HEK293 (cell line): ENCODE results near the gene SNRPD3.
A peak's percentile ranks its signal among the peaks of the same experiment; 100 is the strongest.

ENCODE experiments used
- BCL11A ChIP-seq: fragments of 450-650 bp; formaldehyde crosslinking; IDR thresholded peaks from 2 replicates; pipeline ENCODE4 v1.5.1; 2016; ENCODE audit warnings: low read depth, missing biosample characterization, missing genetic modification characterization
- FEZF1 ChIP-seq: fragments of 450-650 bp; formaldehyde crosslinking; IDR thresholded peaks from 2 replicates; pipeline ENCODE4 v1.5.1; 2016; ENCODE audit warnings: missing biosample characterization, missing genetic modification characterization
- GLIS2 ChIP-seq: fragments of 450-650 bp; formaldehyde crosslinking; IDR thresholded peaks from 2 replicates; pipeline ENCODE4 v1.5.1; 2016; ENCODE audit warnings: missing biosample characterization, missing genetic modification characterization
- KLF1 ChIP-seq: fragments of 450-650 bp; formaldehyde crosslinking; IDR thresholded peaks from 2 replicates; pipeline ENCODE4 v1.5.1; 2016; ENCODE audit warnings: missing biosample characterization, missing genetic modification characterization
- KLF10 ChIP-seq: fragments of 450-650 bp; IDR thresholded peaks from 2 replicates; pipeline ENCODE4 v1.5.1; 2018; ENCODE audit warnings: missing biosample characterization, mild to moderate bottlenecking, missing genetic modification characterization
- OVOL3 ChIP-seq: fragments of 450-650 bp; formaldehyde crosslinking; IDR thresholded peaks from 2 replicates; pipeline ENCODE4 v1.5.1; 2016; ENCODE audit warnings: missing biosample characterization, missing genetic modification characterization
- RBAK ChIP-seq: fragments of 450-650 bp; formaldehyde crosslinking; IDR thresholded peaks from 2 replicates; pipeline ENCODE4 v1.5.1; 2016; ENCODE audit warnings: missing biosample characterization, missing genetic modification characterization
- REPIN1 ChIP-seq: fragments of 450-650 bp; formaldehyde crosslinking; IDR thresholded peaks from 2 replicates; pipeline ENCODE4 v1.5.1; 2017; ENCODE audit warnings: missing biosample characterization, missing genetic modification characterization, low read depth
- YY1 ChIP-seq: fragments of 450-650 bp; formaldehyde crosslinking; IDR thresholded peaks from 2 replicates; pipeline ENCODE4 v1.5.1; 2018; ENCODE audit warnings: missing biosample characterization, missing genetic modification characterization
- ZBTB48 ChIP-seq: fragments of 450-650 bp; formaldehyde crosslinking; IDR thresholded peaks from 2 replicates; pipeline ENCODE4 v1.5.1; 2016; ENCODE audit warnings: missing biosample characterization, missing genetic modification characterization
- ZBTB8A ChIP-seq: fragments of 450-650 bp; formaldehyde crosslinking; IDR thresholded peaks from 2 replicates; pipeline ENCODE4 v1.5.1; 2016; ENCODE audit warnings: missing biosample characterization, missing genetic modification characterization
- ZNF140 ChIP-seq: fragments of 450-650 bp; formaldehyde crosslinking; IDR thresholded peaks from 2 replicates; pipeline ENCODE4 v1.5.1; 2016; ENCODE audit warnings: missing biosample characterization, missing genetic modification characterization
- ZNF155 ChIP-seq: fragments of 450-650 bp; formaldehyde crosslinking; IDR thresholded peaks from 2 replicates; pipeline ENCODE4 v1.5.1; 2016; ENCODE audit warnings: missing biosample characterization, missing genetic modification characterization
- ZNF169 ChIP-seq: fragments of 450-650 bp; formaldehyde crosslinking; IDR thresholded peaks from 2 replicates; pipeline ENCODE4 v1.5.1; 2016; ENCODE audit warnings: missing biosample characterization, missing genetic modification characterization
- ZNF214 ChIP-seq: fragments of 450-650 bp; formaldehyde crosslinking; IDR thresholded peaks from 2 replicates; pipeline ENCODE4 v1.5.1; 2017; ENCODE audit warnings: missing biosample characterization, mild to moderate bottlenecking, missing genetic modification characterization, borderline replicate concordance
- ZNF423 ChIP-seq: fragments of 450-650 bp; formaldehyde crosslinking; IDR thresholded peaks from 2 replicates; pipeline ENCODE4 v1.5.1; 2016; ENCODE audit warnings: missing biosample characterization, missing genetic modification characterization
- ZNF48 ChIP-seq: fragments of 450-650 bp; formaldehyde crosslinking; IDR thresholded peaks from 2 replicates; pipeline ENCODE4 v1.5.1; 2016; ENCODE audit warnings: missing biosample characterization, missing genetic modification characterization
- ZNF510 ChIP-seq: fragments of 450-650 bp; formaldehyde crosslinking; IDR thresholded peaks from 2 replicates; pipeline ENCODE4 v1.5.1; 2018; ENCODE audit warnings: mild to moderate bottlenecking, missing genetic modification characterization, missing biosample characterization; ENCODE audit not compliant: insufficient replicate concordance
- ZNF521 ChIP-seq: fragments of 450-650 bp; formaldehyde crosslinking; IDR thresholded peaks from 2 replicates; pipeline ENCODE4 v1.5.1; 2017; ENCODE audit warnings: missing biosample characterization, mild to moderate bottlenecking, missing genetic modification characterization
- ZNF549 ChIP-seq: fragments of 450-650 bp; IDR thresholded peaks from 2 replicates; pipeline ENCODE4 v1.5.1; 2018; ENCODE audit warnings: missing biosample characterization, missing genetic modification characterization, mild to moderate bottlenecking, inconsistent platforms, moderate library complexity
- ZNF561 ChIP-seq: fragments of 450-650 bp; IDR thresholded peaks from 2 replicates; pipeline ENCODE4 v1.5.1; 2018; ENCODE audit warnings: missing biosample characterization, missing genetic modification characterization, borderline replicate concordance
- ZNF654 ChIP-seq: fragments of 450-650 bp; formaldehyde crosslinking; IDR thresholded peaks from 2 replicates; pipeline ENCODE4 v1.5.1; 2016; ENCODE audit warnings: low read depth, missing biosample characterization, missing genetic modification characterization
- ZNF660 ChIP-seq: fragments of 450-650 bp; IDR thresholded peaks from 2 replicates; pipeline ENCODE4 v1.5.1; 2018; ENCODE audit warnings: missing biosample characterization, mild to moderate bottlenecking, missing genetic modification characterization
- ZNF664 ChIP-seq: fragments of 450-650 bp; formaldehyde crosslinking; IDR thresholded peaks from 2 replicates; pipeline ENCODE4 v1.5.1; 2016; ENCODE audit warnings: missing biosample characterization, missing genetic modification characterization
- ZNF707 ChIP-seq: fragments of 450-650 bp; formaldehyde crosslinking; IDR thresholded peaks from 2 replicates; pipeline ENCODE4 v1.5.1; 2016; ENCODE audit warnings: missing biosample characterization, missing genetic modification characterization
- ZNF76 ChIP-seq: fragments of 450-650 bp; formaldehyde crosslinking; IDR thresholded peaks from 2 replicates; pipeline ENCODE4; 2016; ENCODE audit warnings: low read depth, missing biosample characterization, missing genetic modification characterization, borderline replicate concordance
- ZNF768 ChIP-seq: fragments of 450-650 bp; formaldehyde crosslinking; IDR thresholded peaks from 2 replicates; pipeline ENCODE4 v1.5.1; 2018; ENCODE audit warnings: missing biosample characterization, mild to moderate bottlenecking, missing genetic modification characterization
- TF ChIP-seq, protein P1 (sequence below): fragments of 450-650 bp; formaldehyde crosslinking; IDR thresholded peaks from 2 replicates; pipeline ENCODE4 v1.5.1; 2017; ENCODE audit warnings: missing biosample characterization, missing genetic modification characterization
- TF ChIP-seq, protein P2 (sequence below): fragments of 450-650 bp; formaldehyde crosslinking; IDR thresholded peaks from 2 replicates; pipeline ENCODE4 v1.5.1; 2016; ENCODE audit warnings: missing biosample characterization, missing genetic modification characterization
- TF ChIP-seq, protein P3 (sequence below): fragments of 450-650 bp; formaldehyde crosslinking; IDR thresholded peaks from 2 replicates; pipeline ENCODE4 v1.5.1; 2016; ENCODE audit warnings: missing biosample characterization, missing genetic modification characterization, borderline replicate concordance
- TF ChIP-seq, protein P4 (sequence below): fragments of 450-650 bp; formaldehyde crosslinking; optimal IDR thresholded peaks from 2 replicates; pipeline ENCODE3; 2016; ENCODE audit warnings: missing biosample characterization, mild to moderate bottlenecking, missing genetic modification characterization

The SNRPD3 gene

DNA sequence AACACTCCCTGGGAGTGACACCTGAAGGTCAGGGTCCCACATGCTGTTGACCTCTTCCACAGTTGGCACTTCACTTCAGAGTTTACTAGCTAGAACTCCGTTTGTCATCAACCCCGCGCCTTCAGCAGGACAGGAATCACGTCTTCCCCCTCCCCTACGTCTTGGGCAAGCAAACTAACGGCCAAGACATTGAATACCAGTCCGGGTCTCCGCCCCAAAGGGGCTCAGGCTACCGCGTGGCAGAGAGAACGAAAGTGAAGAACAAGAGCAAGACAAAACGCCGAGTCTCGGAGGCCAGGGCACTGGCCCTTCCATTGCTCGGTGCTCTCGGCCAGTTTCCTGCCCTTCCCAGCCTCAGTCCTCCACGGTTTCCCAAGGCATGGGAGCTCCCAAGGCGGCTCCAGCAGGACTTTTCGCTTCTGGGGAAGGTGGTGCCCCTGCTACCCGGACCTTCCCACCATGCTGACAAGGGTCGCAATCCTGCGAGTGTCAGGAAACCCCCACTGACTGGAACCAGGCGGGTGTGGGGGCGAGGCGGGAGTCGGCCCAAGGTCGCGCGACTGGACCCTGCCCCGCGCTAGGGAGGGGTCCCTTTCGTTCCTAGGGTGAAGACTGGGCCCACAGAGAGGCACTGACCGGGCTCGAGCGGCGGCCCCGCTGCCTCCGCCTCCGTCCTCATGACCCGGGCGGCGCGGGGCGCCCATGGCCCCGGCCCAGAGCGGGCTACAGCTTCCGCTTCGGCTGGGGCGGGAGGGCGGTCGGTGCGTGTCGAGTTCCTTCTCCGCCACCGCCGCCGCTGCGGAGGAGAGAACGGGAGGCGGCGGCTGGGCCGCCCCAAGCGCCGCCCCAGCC, 1.3 kb upstream of the SNRPD3 start, which contains the start of gene GUCD1 (continued):
- TF ChIP-seq, protein P1, sequence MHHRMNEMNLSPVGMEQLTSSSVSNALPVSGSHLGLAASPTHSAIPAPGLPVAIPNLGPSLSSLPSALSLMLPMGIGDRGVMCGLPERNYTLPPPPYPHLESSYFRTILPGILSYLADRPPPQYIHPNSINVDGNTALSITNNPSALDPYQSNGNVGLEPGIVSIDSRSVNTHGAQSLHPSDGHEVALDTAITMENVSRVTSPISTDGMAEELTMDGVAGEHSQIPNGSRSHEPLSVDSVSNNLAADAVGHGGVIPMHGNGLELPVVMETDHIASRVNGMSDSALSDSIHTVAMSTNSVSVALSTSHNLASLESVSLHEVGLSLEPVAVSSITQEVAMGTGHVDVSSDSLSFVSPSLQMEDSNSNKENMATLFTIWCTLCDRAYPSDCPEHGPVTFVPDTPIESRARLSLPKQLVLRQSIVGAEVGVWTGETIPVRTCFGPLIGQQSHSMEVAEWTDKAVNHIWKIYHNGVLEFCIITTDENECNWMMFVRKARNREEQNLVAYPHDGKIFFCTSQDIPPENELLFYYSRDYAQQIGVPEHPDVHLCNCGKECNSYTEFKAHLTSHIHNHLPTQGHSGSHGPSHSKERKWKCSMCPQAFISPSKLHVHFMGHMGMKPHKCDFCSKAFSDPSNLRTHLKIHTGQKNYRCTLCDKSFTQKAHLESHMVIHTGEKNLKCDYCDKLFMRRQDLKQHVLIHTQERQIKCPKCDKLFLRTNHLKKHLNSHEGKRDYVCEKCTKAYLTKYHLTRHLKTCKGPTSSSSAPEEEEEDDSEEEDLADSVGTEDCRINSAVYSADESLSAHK (tag by site-specific recombination), result no peak
- peak; percentile 36; the same call in 1 of the 2 replicates for TF ChIP-seq YY1 (tag by site-specific recombination)
- TF ChIP-seq GLIS2, result 0 out of 2 replicates have a peak, but pooled peaks have one; percentile 13
- TF ChIP-seq ZNF510 (tag by site-specific recombination), result no peak
- no peak for TF ChIP-seq ZNF768
- TF ChIP-seq ZNF561 (tag by site-specific recombination), result 0 out of 2 replicates have a peak, but pooled peaks have one; percentile 55
- TF ChIP-seq ZNF423 (tag by site-specific recombination), result no peak
- no peak for TF ChIP-seq ZNF140
- no peak for TF ChIP-seq ZNF214
- TF ChIP-seq ZNF660 (tag by site-specific recombination), result no peak
- no peak for TF ChIP-seq ZNF654 (tag by site-specific recombination)
- no peak for TF ChIP-seq ZNF549 (tag by site-specific recombination)
- TF ChIP-seq BCL11A (tag by site-specific recombination), result no peak
- TF ChIP-seq, protein P2, sequence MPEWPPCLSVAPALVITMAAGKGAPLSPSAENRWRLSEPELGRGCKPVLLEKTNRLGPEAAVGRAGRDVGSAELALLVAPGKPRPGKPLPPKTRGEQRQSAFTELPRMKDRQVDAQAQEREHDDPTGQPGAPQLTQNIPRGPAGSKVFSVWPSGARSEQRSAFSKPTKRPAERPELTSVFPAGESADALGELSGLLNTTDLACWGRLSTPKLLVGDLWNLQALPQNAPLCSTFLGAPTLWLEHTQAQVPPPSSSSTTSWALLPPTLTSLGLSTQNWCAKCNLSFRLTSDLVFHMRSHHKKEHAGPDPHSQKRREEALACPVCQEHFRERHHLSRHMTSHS (tag by site-specific recombination), result no peak
- no peak for TF ChIP-seq ZNF521 (tag by site-specific recombination)
- TF ChIP-seq, protein P3, sequence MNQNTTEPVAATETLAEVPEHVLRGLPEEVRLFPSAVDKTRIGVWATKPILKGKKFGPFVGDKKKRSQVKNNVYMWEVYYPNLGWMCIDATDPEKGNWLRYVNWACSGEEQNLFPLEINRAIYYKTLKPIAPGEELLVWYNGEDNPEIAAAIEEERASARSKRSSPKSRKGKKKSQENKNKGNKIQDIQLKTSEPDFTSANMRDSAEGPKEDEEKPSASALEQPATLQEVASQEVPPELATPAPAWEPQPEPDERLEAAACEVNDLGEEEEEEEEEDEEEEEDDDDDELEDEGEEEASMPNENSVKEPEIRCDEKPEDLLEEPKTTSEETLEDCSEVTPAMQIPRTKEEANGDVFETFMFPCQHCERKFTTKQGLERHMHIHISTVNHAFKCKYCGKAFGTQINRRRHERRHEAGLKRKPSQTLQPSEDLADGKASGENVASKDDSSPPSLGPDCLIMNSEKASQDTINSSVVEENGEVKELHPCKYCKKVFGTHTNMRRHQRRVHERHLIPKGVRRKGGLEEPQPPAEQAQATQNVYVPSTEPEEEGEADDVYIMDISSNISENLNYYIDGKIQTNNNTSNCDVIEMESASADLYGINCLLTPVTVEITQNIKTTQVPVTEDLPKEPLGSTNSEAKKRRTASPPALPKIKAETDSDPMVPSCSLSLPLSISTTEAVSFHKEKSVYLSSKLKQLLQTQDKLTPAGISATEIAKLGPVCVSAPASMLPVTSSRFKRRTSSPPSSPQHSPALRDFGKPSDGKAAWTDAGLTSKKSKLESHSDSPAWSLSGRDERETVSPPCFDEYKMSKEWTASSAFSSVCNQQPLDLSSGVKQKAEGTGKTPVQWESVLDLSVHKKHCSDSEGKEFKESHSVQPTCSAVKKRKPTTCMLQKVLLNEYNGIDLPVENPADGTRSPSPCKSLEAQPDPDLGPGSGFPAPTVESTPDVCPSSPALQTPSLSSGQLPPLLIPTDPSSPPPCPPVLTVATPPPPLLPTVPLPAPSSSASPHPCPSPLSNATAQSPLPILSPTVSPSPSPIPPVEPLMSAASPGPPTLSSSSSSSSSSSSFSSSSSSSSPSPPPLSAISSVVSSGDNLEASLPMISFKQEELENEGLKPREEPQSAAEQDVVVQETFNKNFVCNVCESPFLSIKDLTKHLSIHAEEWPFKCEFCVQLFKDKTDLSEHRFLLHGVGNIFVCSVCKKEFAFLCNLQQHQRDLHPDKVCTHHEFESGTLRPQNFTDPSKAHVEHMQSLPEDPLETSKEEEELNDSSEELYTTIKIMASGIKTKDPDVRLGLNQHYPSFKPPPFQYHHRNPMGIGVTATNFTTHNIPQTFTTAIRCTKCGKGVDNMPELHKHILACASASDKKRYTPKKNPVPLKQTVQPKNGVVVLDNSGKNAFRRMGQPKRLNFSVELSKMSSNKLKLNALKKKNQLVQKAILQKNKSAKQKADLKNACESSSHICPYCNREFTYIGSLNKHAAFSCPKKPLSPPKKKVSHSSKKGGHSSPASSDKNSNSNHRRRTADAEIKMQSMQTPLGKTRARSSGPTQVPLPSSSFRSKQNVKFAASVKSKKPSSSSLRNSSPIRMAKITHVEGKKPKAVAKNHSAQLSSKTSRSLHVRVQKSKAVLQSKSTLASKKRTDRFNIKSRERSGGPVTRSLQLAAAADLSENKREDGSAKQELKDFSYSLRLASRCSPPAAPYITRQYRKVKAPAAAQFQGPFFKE (tag by site-specific recombination), result no peak
- peak; percentile 65; the same call in 1 of the 2 replicates for TF ChIP-seq ZBTB48
- no peak for TF ChIP-seq FEZF1 (tag by site-specific recombination)
- TF ChIP-seq REPIN1 (tag by site-specific recombination), result no peak
- no peak for TF ChIP-seq ZNF664 (tag by site-specific recombination)
- TF ChIP-seq, protein P4, sequence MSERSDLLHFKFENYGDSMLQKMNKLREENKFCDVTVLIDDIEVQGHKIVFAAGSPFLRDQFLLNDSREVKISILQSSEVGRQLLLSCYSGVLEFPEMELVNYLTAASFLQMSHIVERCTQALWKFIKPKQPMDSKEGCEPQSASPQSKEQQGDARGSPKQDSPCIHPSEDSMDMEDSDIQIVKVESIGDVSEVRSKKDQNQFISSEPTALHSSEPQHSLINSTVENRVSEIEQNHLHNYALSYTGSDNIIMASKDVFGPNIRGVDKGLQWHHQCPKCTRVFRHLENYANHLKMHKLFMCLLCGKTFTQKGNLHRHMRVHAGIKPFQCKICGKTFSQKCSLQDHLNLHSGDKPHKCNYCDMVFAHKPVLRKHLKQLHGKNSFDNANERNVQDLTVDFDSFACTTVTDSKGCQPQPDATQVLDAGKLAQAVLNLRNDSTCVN (tag by site-specific recombination), result no peak
- TF ChIP-seq KLF10 (tag by site-specific recombination), result no peak
- TF ChIP-seq ZNF76 (tag by site-specific recombination), result peak; percentile 29; the same call in 1 of the 2 replicates
- no peak for TF ChIP-seq ZBTB8A (tag by site-specific recombination)
- TF ChIP-seq RBAK (tag by site-specific recombination), result no peak
- TF ChIP-seq KLF1 (tag by site-specific recombination), result no peak
- no peak for TF ChIP-seq ZNF169 (tag by site-specific recombination)
- no peak for TF ChIP-seq ZNF707 (tag by site-specific recombination)
- no peak for TF ChIP-seq OVOL3 (tag by site-specific recombination)
- no peak for TF ChIP-seq ZNF48 (tag by site-specific recombination)
- TF ChIP-seq ZNF155 (tag by site-specific recombination), result no peak
